GM12878 (cell line): ENCODE data around the gene MAP3K5. TPM values are rescaled to one million over a fixed set of nuclear protein-coding genes. Genes with fewer than 3 reads are reported as not detected.

Experiments used
- ATAC-seq: fragments of 200-7000 bp; cut with Tn5 transposase; 3 replicates; pipeline ENCODE4 v1.9.1; 2020; ENCODE audit warnings: mild to moderate bottlenecking, moderate library complexity
- BruUV-seq: library from RNA; stranded (reverse); fragments of 400-500 nt; replicated peaks from 2 replicates; lab custom pipeline; 2021; lab: Mats Ljungman, UMichigan
- CTCF ChIA-PET: fragments of 300-600 bp; sonication (Branson Sonifier 250); formaldehyde crosslinking; extraction: SDS; loops from one replicate; lab custom pipeline; 2021; ENCODE audit warnings: inconsistent platforms; lab: Yijun Ruan, JAX
- POLR2A ChIA-PET: fragments of 350-600 bp; formaldehyde crosslinking; extraction: SDS; loops from one replicate; lab custom pipeline; 2021; ENCODE audit warnings: inconsistent platforms; lab: Charles Lee
- RAD21 ChIA-PET: fragments of 300-600 bp; sonication (Branson Sonifier 250); formaldehyde crosslinking; loops from one replicate; lab custom pipeline; 2023; ENCODE audit warnings: antibody characterized with exemption; ENCODE audit not compliant: unreplicated experiment; lab: Charles Lee
- SMC1A ChIA-PET: fragments of 300-600 bp; sonication (Branson Sonifier 250); formaldehyde crosslinking; loops from one replicate; lab custom pipeline; 2023; ENCODE audit not compliant: unreplicated experiment, uncharacterized antibody; lab: Charles Lee
- DNase-seq: peaks from one replicate; pipeline ENCODE4 v3.0.0-alpha.2; 2011; ENCODE audit warnings: low read depth, low spot score
- FAIRE-seq: peaks from 3 replicates; lab custom pipeline; 2011; peaks lifted over from hg19 to GRCh38; lab: Jason Lieb, UNC
- H2AFZ ChIP-seq: 2 replicates; pipeline ENCODE4 v1.6.0; 2011; ENCODE audit warnings: low read depth, low read length, control low read depth; ENCODE audit not compliant: control insufficient read depth
- H3K27ac ChIP-seq: 2 replicates; pipeline ENCODE4 v1.5.1; 2011; ENCODE audit warnings: control low read depth; ENCODE audit not compliant: control insufficient read depth, insufficient read depth
- H3K27me3 ChIP-seq, 2 experiments: replicated peaks in 1 of 2; 2 replicates each; pipeline versions ENCODE4 v1.6.0 to v1.6.1; 2011; ENCODE audit warnings: low read length in 1 of 2; ENCODE audit not compliant: control insufficient read depth in 2 of 2, insufficient read depth in 2 of 2
- H3K36me3 ChIP-seq, 2 experiments: 2 replicates each; pipeline ENCODE4 v1.5.1; 2011; ENCODE audit warnings: low read length in 1 of 2; ENCODE audit not compliant: control insufficient read depth in 2 of 2, insufficient read depth in 2 of 2
- H3K4me1 ChIP-seq: 2 replicates; pipeline ENCODE4 v1.6.1; 2011; ENCODE audit warnings: mild to moderate bottlenecking, low read length, moderate library complexity, mixed read lengths; ENCODE audit not compliant: control insufficient read depth, insufficient read depth
- H3K4me2 ChIP-seq: 2 replicates; pipeline ENCODE4 v1.6.0; 2011; ENCODE audit warnings: control low read depth; ENCODE audit not compliant: control insufficient read depth, insufficient read depth
- H3K4me3 ChIP-seq: fragments of 200-600 bp; sonication (generic); 2 replicates; pipeline ENCODE4 v1.5.1; 2016
- H3K79me2 ChIP-seq: 2 replicates; pipeline ENCODE4 v1.6.0; 2011; ENCODE audit warnings: low read length; ENCODE audit not compliant: control insufficient read depth, insufficient read depth
- H3K9ac ChIP-seq: 2 replicates; pipeline ENCODE4 v1.8.0; 2011; ENCODE audit warnings: low read length, control low read depth, mixed read lengths; ENCODE audit not compliant: control insufficient read depth, insufficient read depth
- H3K9me3 ChIP-seq: replicated peaks from 3 replicates; pipeline ENCODE4 v1.5.1; 2011; ENCODE audit warnings: mild to moderate bottlenecking, low read length; ENCODE audit not compliant: control insufficient read depth, insufficient read depth
- H4K20me1 ChIP-seq: 2 replicates; pipeline ENCODE4 v1.6.0; 2011; ENCODE audit not compliant: control insufficient read depth, insufficient read depth
- BACH1 ChIP-seq: fragments of 450-650 bp; IDR thresholded peaks from 2 replicates; pipeline ENCODE4 v1.6.1; 2017; ENCODE audit warnings: mild to moderate bottlenecking, borderline replicate concordance
- CHD4 ChIP-seq: fragments of 200-600 bp; sonication (generic); IDR thresholded peaks from 2 replicates; pipeline ENCODE4 v1.6.1; 2016; ENCODE audit warnings: mild to moderate bottlenecking
- CREM ChIP-seq: IDR thresholded peaks from 2 replicates; pipeline ENCODE4 v1.6.1; 2014; ENCODE audit warnings: antibody characterized with exemption, low read depth
- E2F8 ChIP-seq: fragments of 450-650 bp; IDR thresholded peaks from 2 replicates; pipeline ENCODE4 v1.6.1; 2018; ENCODE audit warnings: mild to moderate bottlenecking, low read depth, moderate library complexity; ENCODE audit not compliant: partially characterized antibody
- EGR1 ChIP-seq, 2 experiments: IDR thresholded peaks; 1 replicate in 1 of 2; 2 replicates in 1 of 2; pipeline ENCODE4 v1.6.1; 2011 to 2012; ENCODE audit warnings: low read depth in 2 of 2, low read length in 2 of 2, borderline replicate concordance in 1 of 2, mild to moderate bottlenecking in 1 of 2, moderate library complexity in 1 of 2
- ESRRA ChIP-seq: IDR thresholded peaks from 2 replicates; pipeline ENCODE4 v1.6.1; 2012; ENCODE audit warnings: mild to moderate bottlenecking, low read length, improper control_type of control experiment
- HDGF ChIP-seq: fragments of 450-650 bp; IDR thresholded peaks from 2 replicates; pipeline ENCODE4 v1.6.1; 2016; ENCODE audit warnings: antibody characterized with exemption
- JUND ChIP-seq: IDR thresholded peaks from 2 replicates; pipeline ENCODE4 v1.6.1; 2012; ENCODE audit warnings: low read depth, mild to moderate bottlenecking, low read length, improper control_type of control experiment, moderate library complexity
- MYB ChIP-seq: fragments of 150-350 bp; IDR thresholded peaks from 2 replicates; pipeline ENCODE4 v1.6.1; 2014; ENCODE audit warnings: mild to moderate bottlenecking, low read depth, low read length, borderline replicate concordance
- NFYB ChIP-seq: IDR thresholded peaks from 2 replicates; pipeline ENCODE4 v1.6.1; 2011; ENCODE audit warnings: low read depth, mild to moderate bottlenecking, low read length, improper control_type of control experiment, moderate library complexity; ENCODE audit not compliant: insufficient read depth
- RCOR1 ChIP-seq: conservative IDR thresholded peaks from 2 replicates; pipeline ENCODE4 v1.6.1; 2012; ENCODE audit warnings: low read depth, low read length, improper control_type of control experiment
- SUPT20H ChIP-seq: IDR thresholded peaks from 2 replicates; pipeline ENCODE4 v1.6.1; 2011; ENCODE audit warnings: low read depth, mild to moderate bottlenecking, low read length, moderate library complexity, borderline replicate concordance; ENCODE audit not compliant: control insufficient read depth
- ZBTB4 ChIP-seq: fragments of 450-650 bp; formaldehyde crosslinking; IDR thresholded peaks from 2 replicates; pipeline ENCODE4 v1.4.0; 2022; ENCODE audit warnings: mild to moderate bottlenecking, moderate library complexity
- ZNF274 ChIP-seq: IDR thresholded peaks from one replicate; pipeline ENCODE4 v1.8.0; 2011; ENCODE audit not compliant: insufficient read length, insufficient read depth
- WGBS: methylation state at CpG from one replicate; pipeline ENCODE4 v1.1.6; 2016; ENCODE audit warnings: low lambda C conversion rate; ENCODE audit not compliant: insufficient replicate concordance, insufficient coverage; ENCODE audit errors: missing lambda C conversion rate; 5-methylcytosine and 5-hydroxymethylcytosine counted together
- in situ Hi-C: fragments of 300-500 bp; cut with MboI; formaldehyde crosslinking; loops from 9 replicates; pipeline ENCODE4 v1.14.3; 2018; ENCODE audit warnings: mixed read lengths
- intact Hi-C: fragments of 100-400 bp; cut with micrococcal nuclease; formaldehyde crosslinking; loops from one replicate; pipeline ENCODE4 v1.14.2; 2022; ENCODE audit not compliant: unreplicated experiment
- polyA plus RNA-seq, 11 experiments: library from polyadenylated mRNA; depleted of rRNA in 4 of 11; unstranded in 6 of 11; stranded (reverse) in 5 of 11; fragments of >200 nt; fragmentation: Nextera tagmentation in 4 of 11; fragmentation: Illumina TruSeq in 1 of 11; extraction: Ambion mirVana in 4 of 11; extraction: Trizol in 1 of 11; gene quantifications; 1 replicate in 1 of 11; 2 replicates in 10 of 11; pipeline versions ENCODE4 v1.2.1 to v1.2.3, GENCODE V29; 2011 to 2016; ENCODE audit warnings: inconsistent platforms in 2 of 11, missing spikeins in 2 of 11, low read depth in 1 of 11
- total RNA-seq, 4 experiments: library from RNA; depleted of rRNA in 3 of 4; stranded (reverse); fragments of >200 nt in 3 of 4; fragmentation: Illumina TruSeq in 1 of 4; extraction: Trizol in 1 of 4; gene quantifications; 2 replicates each; pipeline versions ENCODE4 v1.2.1 to v1.2.3, GENCODE V29; 2013 to 2021

MAP3K5 gene
- total and polyA plus RNA-seq, 10 of the 15 experiments (the other 5 are each of a cell fraction or from before 2014, with no cell fraction given): 5.4 to 34.3 (median 26.4) TPM

DNA sequence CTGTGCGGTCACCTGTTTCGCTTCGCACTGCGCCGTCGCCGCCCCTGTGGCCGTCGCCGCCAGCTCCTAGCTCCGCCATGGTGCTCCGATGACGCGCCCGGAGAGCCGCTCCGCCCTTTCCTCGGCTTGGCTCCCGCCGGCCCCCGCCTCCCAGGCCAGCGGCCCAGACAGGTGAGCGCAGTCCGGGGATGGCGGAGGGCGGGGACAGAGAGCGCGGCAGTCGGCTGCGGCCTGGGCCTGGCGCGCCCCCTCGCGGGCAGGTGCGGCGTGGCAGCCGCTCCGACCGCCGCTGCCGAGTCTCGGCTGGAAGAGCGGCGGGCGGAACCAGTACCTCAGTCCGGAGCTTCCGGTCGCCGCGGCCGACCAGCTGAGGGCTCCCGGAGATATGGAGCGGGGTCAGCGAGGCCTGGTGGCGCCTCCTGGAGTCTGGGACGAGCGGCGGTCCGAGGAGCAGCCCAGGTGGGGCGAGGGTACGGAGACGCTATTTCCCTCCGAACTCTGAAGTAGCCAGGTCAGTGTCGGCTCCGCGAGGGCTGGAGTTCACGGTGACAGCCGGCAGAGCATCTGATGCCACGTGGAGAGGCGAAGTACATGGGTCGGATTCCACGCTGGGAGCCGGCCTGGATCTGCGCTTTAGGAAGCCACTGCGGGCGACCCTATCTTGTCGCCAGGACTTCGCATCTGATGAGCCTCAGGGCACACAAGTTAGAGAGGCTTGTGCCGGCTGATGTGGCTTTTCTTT is 241.8 kb downstream of the MAP3K5 start, which contains the start of gene MAP7 (continued):
- TF ChIP-seq SUPT20H: no peak

GRCh38 chr6:136550045-136550329 is 242.3 kb downstream of the MAP3K5 start:
- POLR2A ChIA-PET: no interaction called here
- H3K27ac ChIP-seq: no peak overlapping the region
- peaks cover 9% of the 10 kb centered on the region; the same call in 1 of the 2 replicates for H3K4me1 ChIP-seq
- no peak for TF ChIP-seq E2F8
- no peak for TF ChIP-seq ZNF274
- no peak for TF ChIP-seq NFYB
- no peak for TF ChIP-seq JUND
- no peak for TF ChIP-seq ESRRA
- no peak for TF ChIP-seq RCOR1
- no peak for TF ChIP-seq BACH1
- TF ChIP-seq HDGF: no peak
- TF ChIP-seq CHD4: no peak
- no peak for TF ChIP-seq EGR1 (IDR thresholded peaks at IDR 0.05; ENCODE audit: borderline replicate concordance in 1 of 2, low read depth in 2 of 2, low read length in 2 of 2)
- no peak for TF ChIP-seq CREM
- TF ChIP-seq ZBTB4 (CRISPR knock-in tag): no peak
- no peak for TF ChIP-seq MYB
- no TSS peak for BruUV-seq
- no peak for FAIRE-seq
- in situ Hi-C loops: no loop called here
- H3K79me2 ChIP-seq: no peaks in the 10 kb centered on the region
- CTCF ChIA-PET: interaction anchor here (0.6 to 1.2 kb wide), 2 partner anchors 27 to 1306 kb away, joined by 3 read pairs; no protein-coding TSS in a partner anchor
- peak; percentile 76 for ATAC-seq
- no peak for DNase-seq
- H3K4me3 ChIP-seq: peak overlapping the region; percentile 70
- H3K9me3 ChIP-seq: no peaks in the 10 kb centered on the region
- 0% methylated on average over 6 of the region's 46 CpGs for WGBS
- intact Hi-C loops: no loop called here
- RAD21 ChIA-PET: no interaction called here
- SMC1A ChIA-PET: no interaction called here
- no peaks in the 10 kb centered on the region; the same call in 1 of the 2 replicates for H4K20me1 ChIP-seq
- peaks cover 0 to 3% of the 10 kb centered on the region in 2 experiments; a peak in 1 of 4 replicates for H3K36me3 ChIP-seq
- H3K27me3 ChIP-seq: peaks cover 0 to 7% of the 10 kb centered on the region in 2 experiments; a peak in 3 of 4 replicates
- H3K9ac ChIP-seq: no peak overlapping the region
- H2AFZ ChIP-seq: peak overlapping the region; percentile 37; the same call in 1 of the 2 replicates
- H3K4me2 ChIP-seq: peak overlapping the region; percentile 70
